Activated CD8-positive, alpha-beta T cell treated with anti-CD3 and anti-CD28 coated beads for 36 hours (primary cell): ENCODE results near the gene SMIM38. TPM values are rescaled to one million over a fixed set of nuclear protein-coding genes. Genes with fewer than 3 reads are reported as not detected.

Experiments used
- ATAC-seq: fragments of 200-7000 bp; cut with Tn5 transposase; one replicate; pipeline ENCODE4 v1.10.0; 2021; ENCODE audit warnings: mild to moderate bottlenecking, moderate library complexity
- CTCF ChIA-PET: fragments of 350-600 bp; sonication (Branson Sonifier 250); formaldehyde crosslinking; loops from one replicate; lab custom pipeline; 2021; ENCODE audit warnings: antibody characterized with exemption; lab: Charles Lee
- POLR2A ChIA-PET: fragments of 350-600 bp; sonication (Branson Sonifier 250); formaldehyde crosslinking; loops from one replicate; lab custom pipeline; 2021; ENCODE audit warnings: antibody characterized with exemption; lab: Charles Lee
- DNase-seq: peaks from one replicate; pipeline ENCODE4 v3.0.0-alpha.2; 2020
- H3K27ac Mint-ChIP-seq: one replicate; pipeline ENCODE4 v1.8.0; 2021; ENCODE audit warnings: mild to moderate bottlenecking, mixed read lengths
- H3K27me3 Mint-ChIP-seq: one replicate; pipeline ENCODE4 v1.8.0; 2021; ENCODE audit warnings: mixed read lengths
- H3K36me3 Mint-ChIP-seq: one replicate; pipeline ENCODE4 v1.8.0; 2021; ENCODE audit warnings: low read depth, mixed read lengths
- H3K4me1 Mint-ChIP-seq: one replicate; pipeline ENCODE4 v1.8.0; 2021; ENCODE audit warnings: low read depth, mixed read lengths
- H3K4me3 Mint-ChIP-seq: one replicate; pipeline ENCODE4 v1.8.0; 2021; ENCODE audit warnings: mild to moderate bottlenecking, moderate library complexity, mixed read lengths
- H3K9me3 Mint-ChIP-seq: one replicate; pipeline ENCODE4 v1.8.0; 2021; ENCODE audit warnings: mixed read lengths
- intact Hi-C: fragments of 100-400 bp; cut with micrococcal nuclease; formaldehyde crosslinking; loops from one replicate; pipeline ENCODE4 v1.10.0; 2022
- total RNA-seq, 2 experiments: library from RNA; stranded (reverse); gene quantifications; one replicate each; pipeline ENCODE4 v1.2.3, GENCODE V29; 2021
- TF ChIP-seq, protein P1 (sequence below): fragments of 200-600 bp; IDR thresholded peaks from one replicate; pipeline ENCODE4 v1.8.0; 2022; ENCODE audit warnings: antibody characterized with exemption, mild to moderate bottlenecking

SMIM38 gene
- total RNA-seq, 2 experiments from 2014 or later: 0.31 to 0.77 TPM

DNA sequence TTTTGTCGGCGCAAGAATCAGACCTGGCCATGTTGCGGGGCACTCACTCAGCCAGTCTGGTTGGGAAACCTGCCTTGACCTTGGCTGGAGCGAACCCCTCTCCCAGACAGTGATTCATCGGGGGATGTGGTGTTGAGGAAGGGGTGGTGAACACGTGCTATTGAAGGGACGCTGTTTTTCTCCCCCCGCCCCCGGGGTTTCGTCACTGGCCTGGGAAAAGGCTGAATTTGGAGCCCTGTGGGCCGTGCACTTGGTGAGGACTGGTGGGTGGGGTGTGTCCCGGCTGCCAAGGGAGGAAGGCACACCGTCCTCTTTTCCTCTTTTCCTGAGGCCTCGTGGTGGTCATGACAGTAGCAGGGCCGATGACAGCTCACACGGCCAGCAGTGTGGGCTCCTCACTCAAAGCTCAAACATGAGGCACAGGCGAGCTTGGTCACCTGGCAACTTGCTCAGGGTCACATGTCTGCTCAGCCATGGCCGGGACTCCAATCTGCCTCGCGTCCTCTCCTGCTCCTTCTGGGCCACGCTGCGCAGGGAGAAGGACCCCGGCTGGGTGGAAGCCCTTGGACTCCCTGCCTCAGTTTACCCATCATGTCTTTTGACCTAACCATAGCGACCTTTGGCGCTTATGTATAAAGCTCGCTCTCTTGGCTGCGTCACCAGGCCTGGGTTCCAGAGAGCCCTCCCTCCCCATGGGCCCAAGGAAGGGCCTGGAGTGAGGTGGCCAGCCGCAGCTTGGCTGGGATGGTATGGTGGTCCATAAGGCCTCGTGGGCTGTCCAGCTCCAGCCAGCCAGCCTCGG is 49.4 kb downstream of the SMIM38 start:
- intact Hi-C loops: no loop called here

More for the DNA sequence above, 49.4 kb downstream of the SMIM38 start:
- no peak overlapping the region for H3K4me3 Mint-ChIP-seq
- peaks cover 1% of the 10 kb centered on the region for H3K4me1 Mint-ChIP-seq
- peaks cover 1% of the 10 kb centered on the region for H3K27me3 Mint-ChIP-seq
- no peaks in the 10 kb centered on the region for H3K36me3 Mint-ChIP-seq
- ATAC-seq: no peak
- no peak overlapping the region for H3K27ac Mint-ChIP-seq
- TF ChIP-seq, protein P1, sequence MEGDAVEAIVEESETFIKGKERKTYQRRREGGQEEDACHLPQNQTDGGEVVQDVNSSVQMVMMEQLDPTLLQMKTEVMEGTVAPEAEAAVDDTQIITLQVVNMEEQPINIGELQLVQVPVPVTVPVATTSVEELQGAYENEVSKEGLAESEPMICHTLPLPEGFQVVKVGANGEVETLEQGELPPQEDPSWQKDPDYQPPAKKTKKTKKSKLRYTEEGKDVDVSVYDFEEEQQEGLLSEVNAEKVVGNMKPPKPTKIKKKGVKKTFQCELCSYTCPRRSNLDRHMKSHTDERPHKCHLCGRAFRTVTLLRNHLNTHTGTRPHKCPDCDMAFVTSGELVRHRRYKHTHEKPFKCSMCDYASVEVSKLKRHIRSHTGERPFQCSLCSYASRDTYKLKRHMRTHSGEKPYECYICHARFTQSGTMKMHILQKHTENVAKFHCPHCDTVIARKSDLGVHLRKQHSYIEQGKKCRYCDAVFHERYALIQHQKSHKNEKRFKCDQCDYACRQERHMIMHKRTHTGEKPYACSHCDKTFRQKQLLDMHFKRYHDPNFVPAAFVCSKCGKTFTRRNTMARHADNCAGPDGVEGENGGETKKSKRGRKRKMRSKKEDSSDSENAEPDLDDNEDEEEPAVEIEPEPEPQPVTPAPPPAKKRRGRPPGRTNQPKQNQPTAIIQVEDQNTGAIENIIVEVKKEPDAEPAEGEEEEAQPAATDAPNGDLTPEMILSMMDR: no peak
- no peaks in the 10 kb centered on the region for H3K9me3 Mint-ChIP-seq
- no peak for DNase-seq
- ChIA-PET CTCF (no interaction called here), POLR2A (interaction anchor here (0.7 kb wide), 1 partner anchor 78 kb away, joined by 3 read pairs; no protein-coding TSS in a partner anchor)

Other genes with a start within 250 kb of the SMIM38 start
- gene MRGPRD, start 174.9 kb upstream of the SMIM38 start, total RNA-seq: not detected
- gene MRGPRF, start 142.7 kb upstream of the SMIM38 start, total RNA-seq: not detected
- gene TPCN2, start 107.0 kb upstream of the SMIM38 start, total RNA-seq: 10 to 100 TPM; 16.0 to 17.0 TPM
- gene MYEOV, start 138.2 kb downstream of the SMIM38 start, total RNA-seq: not detected